GM19099 (cell line): ENCODE data around the gene SUN5.

Source experiments
- POLR2A ChIP-seq: IDR thresholded peaks from 3 replicates; pipeline ENCODE4 v1.6.1; 2011; ENCODE audit warnings: low read depth; ENCODE audit not compliant: insufficient read length; ENCODE audit errors: extremely low read depth

SUN5 gene

GRCh38 chr20:33028875-33029274 lies 24.6 kb upstream of the SUN5 start:
- no peak for TF ChIP-seq POLR2A

- no peak for TF ChIP-seq POLR2A
Measured at GRCh38 chr20:33027769-33028751, 23.8 kb upstream of the SUN5 start.

- TF ChIP-seq POLR2A: no peak
Measured at GRCh38 chr20:33026779-33027759, 22.8 kb upstream of the SUN5 start.

- TF ChIP-seq POLR2A: no peak
Measured at GRCh38 chr20:33026072-33026778, 22.0 kb upstream of the SUN5 start.

- no peak for TF ChIP-seq POLR2A
Measured at GRCh38 chr20:33025318-33025876, 21.2 kb upstream of the SUN5 start.

- TF ChIP-seq POLR2A: no peak
Measured at GRCh38 chr20:33024609-33025317, 20.5 kb upstream of the SUN5 start.

- TF ChIP-seq POLR2A: no peak
Measured at GRCh38 chr20:33024243-33024560, 20.0 kb upstream of the SUN5 start.

- TF ChIP-seq POLR2A: no peak
Measured at GRCh38 chr20:33023439-33024242, 19.4 kb upstream of the SUN5 start.

GRCh38 chr20:33022694-33023438 lies 18.6 kb upstream of the SUN5 start:
- TF ChIP-seq POLR2A: no peak

- no peak for TF ChIP-seq POLR2A
Measured at GRCh38 chr20:33022289-33022688, 18.1 kb upstream of the SUN5 start.

- TF ChIP-seq POLR2A: no peak
Measured at GRCh38 chr20:33021879-33022278, 17.6 kb upstream of the SUN5 start.

- no peak for TF ChIP-seq POLR2A
Measured at GRCh38 chr20:33020278-33021161, 16.3 kb upstream of the SUN5 start.
